PC-3 (cell line): ENCODE results near the gene ESR1. TPM values are rescaled to one million over a fixed set of nuclear protein-coding genes. Genes with fewer than 3 reads are reported as not detected.

Source experiments
- ATAC-seq: fragments of 200-7000 bp; cut with Tn5 transposase; 2 replicates; pipeline ENCODE4 v1.9.1; 2020; ENCODE audit warnings: mild to moderate bottlenecking, moderate library complexity
- BruUV-seq: library from RNA; stranded (reverse); fragments of 400-500 nt; replicated peaks from 2 replicates; lab custom pipeline; 2021; lab: Mats Ljungman, UMichigan
- CTCF ChIA-PET: fragments of 300-600 bp; sonication (Branson Sonifier 250); formaldehyde crosslinking; loops from one replicate; lab custom pipeline; 2022; ENCODE audit warnings: antibody characterized with exemption; lab: Charles Lee
- POLR2A ChIA-PET: fragments of 300-600 bp; sonication (Branson Sonifier 250); formaldehyde crosslinking; loops from one replicate; lab custom pipeline; 2022; ENCODE audit warnings: antibody characterized with exemption; ENCODE audit not compliant: unreplicated experiment; lab: Charles Lee
- DNase-seq: peaks from one replicate; pipeline ENCODE4 v3.0.0-alpha.2; 2015
- H2AFZ ChIP-seq: fragments of 300-600 bp; sonication (generic); 2 replicates; pipeline ENCODE4 v1.6.0; 2016; ENCODE audit warnings: antibody characterized with exemption, low read length
- H3F3A ChIP-seq: fragments of 300-600 bp; sonication (generic); one replicate; pipeline ENCODE4 v1.6.0; 2017; ENCODE audit warnings: antibody characterized with exemption, low read length, control low read depth, mild to moderate bottlenecking; ENCODE audit not compliant: unreplicated experiment
- H3K27ac ChIP-seq: fragments of 300-600 bp; sonication (generic); 2 replicates; pipeline ENCODE4 v1.5.1; 2016; ENCODE audit warnings: mild to moderate bottlenecking, low read length
- H3K27me3 ChIP-seq: fragments of 300-600 bp; sonication (generic); 2 replicates; pipeline ENCODE4 v1.6.1; 2016; ENCODE audit warnings: low read length, mixed read lengths
- H3K36me3 ChIP-seq: fragments of 300-600 bp; sonication (generic); 2 replicates; pipeline ENCODE4 v1.6.1; 2016; ENCODE audit warnings: low read depth, mixed run types, low read length, mixed read lengths
- H3K4me1 ChIP-seq: fragments of 300-600 bp; sonication (generic); 2 replicates; pipeline ENCODE4 v1.5.1; 2016; ENCODE audit warnings: low read length; ENCODE audit not compliant: insufficient read depth
- H3K4me2 ChIP-seq: fragments of 300-600 bp; sonication (generic); 2 replicates; pipeline ENCODE4 v1.6.0; 2016; ENCODE audit warnings: low read length
- H3K4me3 ChIP-seq: fragments of 300-600 bp; sonication (generic); 2 replicates; pipeline ENCODE4 v1.5.1; 2016; ENCODE audit warnings: mild to moderate bottlenecking, low read length, mixed read lengths
- H3K79me2 ChIP-seq: fragments of 300-600 bp; sonication (generic); 2 replicates; pipeline ENCODE4 v1.6.1; 2017; ENCODE audit warnings: low read length, mixed read lengths
- H3K9ac ChIP-seq: fragments of 300-600 bp; sonication (generic); 2 replicates; pipeline ENCODE4 v1.6.0; 2016; ENCODE audit warnings: mild to moderate bottlenecking, low read length
- H3K9me2 ChIP-seq: fragments of 300-600 bp; sonication (generic); replicated peaks from 2 replicates; pipeline ENCODE4 v1.6.1; 2016; ENCODE audit warnings: mixed run types, low read length, mixed read lengths
- H3K9me3 ChIP-seq: fragments of 300-600 bp; sonication (generic); 2 replicates; pipeline ENCODE4 v1.6.1; 2016; ENCODE audit warnings: low read length, mixed read lengths
- H4K20me1 ChIP-seq: fragments of 300-600 bp; sonication (generic); 2 replicates; pipeline ENCODE4 v1.6.1; 2016; ENCODE audit warnings: low read length, mixed read lengths
- EZH2 ChIP-seq: fragments of 300-600 bp; sonication (generic); IDR thresholded peaks from one replicate; pipeline ENCODE4 v1.6.1; 2017; ENCODE audit warnings: antibody characterized with exemption, mild to moderate bottlenecking, low read length; ENCODE audit not compliant: unreplicated experiment
- EZH2phosphoT487 ChIP-seq: fragments of 300-600 bp; sonication (generic); IDR thresholded peaks from 2 replicates; pipeline ENCODE4 v1.6.1; 2018; ENCODE audit warnings: mild to moderate bottlenecking, antibody characterized with exemption, low read length, borderline replicate concordance
- intact Hi-C: fragments of 100-400 bp; cut with micrococcal nuclease; formaldehyde crosslinking; loops from 2 replicates; pipeline ENCODE4 v1.9.0; 2023
- total RNA-seq: library from RNA; depleted of rRNA; stranded (reverse); fragments of >200 nt; gene quantifications from 2 replicates; pipeline ENCODE4 v1.2.3, GENCODE V29; 2014
- TF ChIP-seq, protein P1 (sequence below): fragments of 300-600 bp; sonication (generic); conservative IDR thresholded peaks from 2 replicates; pipeline ENCODE4 v1.5.1; 2017; ENCODE audit warnings: antibody characterized with exemption, low read depth, mild to moderate bottlenecking, low read length

ESR1 gene
- total RNA-seq, 1 experiment from 2014 or later: 5.9 TPM

GRCh38 chr6:152161501-152161900, 354.0 kb downstream of the ESR1 start:
- Histone ChIP-seq H3K27me3 (no peaks in the 10 kb centered on the region), H3K79me2 (no peaks in the 10 kb centered on the region), H3F3A (no peaks in the 10 kb centered on the region), H4K20me1 (no peaks in the 10 kb centered on the region), H3K9me3 (no peaks in the 10 kb centered on the region), H3K4me1 (no peaks in the 10 kb centered on the region), H3K4me2 (no peak overlapping the region), H3K9me2 (no peaks in the 10 kb centered on the region), H3K27ac (no peak overlapping the region), H3K36me3 (no peaks in the 10 kb centered on the region), H3K4me3 (no peak overlapping the region), H2AFZ (no peak overlapping the region), H3K9ac (no peak overlapping the region)
- BruUV-seq: no TSS peak
- TF ChIP-seq, protein P1, sequence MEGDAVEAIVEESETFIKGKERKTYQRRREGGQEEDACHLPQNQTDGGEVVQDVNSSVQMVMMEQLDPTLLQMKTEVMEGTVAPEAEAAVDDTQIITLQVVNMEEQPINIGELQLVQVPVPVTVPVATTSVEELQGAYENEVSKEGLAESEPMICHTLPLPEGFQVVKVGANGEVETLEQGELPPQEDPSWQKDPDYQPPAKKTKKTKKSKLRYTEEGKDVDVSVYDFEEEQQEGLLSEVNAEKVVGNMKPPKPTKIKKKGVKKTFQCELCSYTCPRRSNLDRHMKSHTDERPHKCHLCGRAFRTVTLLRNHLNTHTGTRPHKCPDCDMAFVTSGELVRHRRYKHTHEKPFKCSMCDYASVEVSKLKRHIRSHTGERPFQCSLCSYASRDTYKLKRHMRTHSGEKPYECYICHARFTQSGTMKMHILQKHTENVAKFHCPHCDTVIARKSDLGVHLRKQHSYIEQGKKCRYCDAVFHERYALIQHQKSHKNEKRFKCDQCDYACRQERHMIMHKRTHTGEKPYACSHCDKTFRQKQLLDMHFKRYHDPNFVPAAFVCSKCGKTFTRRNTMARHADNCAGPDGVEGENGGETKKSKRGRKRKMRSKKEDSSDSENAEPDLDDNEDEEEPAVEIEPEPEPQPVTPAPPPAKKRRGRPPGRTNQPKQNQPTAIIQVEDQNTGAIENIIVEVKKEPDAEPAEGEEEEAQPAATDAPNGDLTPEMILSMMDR: no peak
- TF ChIP-seq EZH2 (no peak), EZH2phosphoT487 (no peak)
- ChIA-PET CTCF (no interaction called here), POLR2A (no interaction called here)
- no peak; the same call in 1 of the 2 replicates for ATAC-seq
- intact Hi-C loops: no loop called here
- DNase-seq: peak; percentile 16

DNA sequence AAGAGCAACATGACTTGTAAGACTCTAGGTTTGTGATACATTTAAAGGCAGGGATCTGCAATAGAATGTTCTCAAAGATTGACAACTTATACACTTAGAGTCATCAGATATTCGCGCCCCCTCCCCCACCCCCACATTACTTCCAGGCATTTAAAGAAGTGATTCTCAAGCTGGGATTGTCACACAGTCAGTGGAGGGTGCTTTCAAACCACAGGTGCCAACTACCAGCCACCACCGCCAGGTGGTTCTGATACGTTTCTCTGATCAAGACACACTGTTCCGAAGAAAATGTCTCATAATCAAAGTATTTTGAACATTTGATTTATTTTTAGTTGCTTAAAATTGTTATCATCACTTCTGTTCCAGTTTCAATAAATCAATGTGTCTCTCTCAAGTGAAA, 357.5 kb downstream of the ESR1 start:
- Histone ChIP-seq H3F3A (no peaks in the 10 kb centered on the region), H3K9ac (no peak overlapping the region), H3K9me2 (no peaks in the 10 kb centered on the region), H3K4me3 (no peak overlapping the region), H3K4me2 (no peak overlapping the region), H4K20me1 (no peaks in the 10 kb centered on the region), H3K9me3 (no peaks in the 10 kb centered on the region), H3K79me2 (no peaks in the 10 kb centered on the region), H2AFZ (no peak overlapping the region), H3K27me3 (no peaks in the 10 kb centered on the region), H3K4me1 (no peaks in the 10 kb centered on the region), H3K36me3 (no peaks in the 10 kb centered on the region), H3K27ac (no peak overlapping the region)
- no TSS peak for BruUV-seq
- intact Hi-C loops: no loop called here
- POLR2A ChIA-PET: no interaction called here
- CTCF ChIA-PET: no interaction called here
- ATAC-seq (no peak), DNase-seq (no peak)
- no peak for TF ChIP-seq EZH2phosphoT487
- TF ChIP-seq, protein P1: no peak
- TF ChIP-seq EZH2: no peak

DNA sequence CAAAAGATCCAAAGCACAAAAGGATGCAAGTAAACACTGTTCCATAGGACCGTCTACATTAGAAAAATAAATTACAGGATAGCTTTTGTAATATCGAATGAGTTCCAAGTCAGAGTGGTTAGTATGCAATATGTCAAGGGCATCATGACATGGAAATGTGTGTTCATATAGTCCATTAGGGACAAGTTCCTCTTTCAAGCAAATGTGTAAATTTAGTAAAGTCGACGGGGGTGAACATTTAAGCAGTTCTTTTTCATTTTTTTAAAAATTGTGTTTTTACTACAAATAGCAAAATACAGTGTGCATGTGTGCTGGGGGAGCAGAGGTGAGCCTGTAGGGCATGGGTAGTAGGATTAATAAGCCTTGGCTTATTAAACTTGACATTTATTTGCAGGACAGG, 359.0 kb downstream of the ESR1 start:
- Histone ChIP-seq H4K20me1 (no peaks in the 10 kb centered on the region), H3K27ac (no peak overlapping the region), H3K4me2 (no peak overlapping the region), H3K36me3 (no peaks in the 10 kb centered on the region), H3K4me3 (no peak overlapping the region), H3K9ac (no peak overlapping the region), H3K4me1 (no peaks in the 10 kb centered on the region), H3K27me3 (no peaks in the 10 kb centered on the region), H3K79me2 (no peaks in the 10 kb centered on the region), H3K9me2 (no peaks in the 10 kb centered on the region), H2AFZ (no peak overlapping the region), H3F3A (no peaks in the 10 kb centered on the region), H3K9me3 (no peaks in the 10 kb centered on the region)
- BruUV-seq: no TSS peak
- intact Hi-C loops: no loop called here
- POLR2A ChIA-PET: no interaction called here
- TF ChIP-seq EZH2phosphoT487 (no peak), EZH2 (no peak)
- TF ChIP-seq, protein P1: no peak
- ATAC-seq (no peak), DNase-seq (no peak)
- CTCF ChIA-PET: no interaction called here
